NCI-H526 treated with DMSO at 0.1 percent for 48 hours (cell line): ENCODE data around the gene KIF26A.

Experiments
- DNase-seq: peaks from one replicate; lab custom pipeline; 2025; lab: John Stamatoyannopoulos, UW

The KIF26A gene

DNA sequence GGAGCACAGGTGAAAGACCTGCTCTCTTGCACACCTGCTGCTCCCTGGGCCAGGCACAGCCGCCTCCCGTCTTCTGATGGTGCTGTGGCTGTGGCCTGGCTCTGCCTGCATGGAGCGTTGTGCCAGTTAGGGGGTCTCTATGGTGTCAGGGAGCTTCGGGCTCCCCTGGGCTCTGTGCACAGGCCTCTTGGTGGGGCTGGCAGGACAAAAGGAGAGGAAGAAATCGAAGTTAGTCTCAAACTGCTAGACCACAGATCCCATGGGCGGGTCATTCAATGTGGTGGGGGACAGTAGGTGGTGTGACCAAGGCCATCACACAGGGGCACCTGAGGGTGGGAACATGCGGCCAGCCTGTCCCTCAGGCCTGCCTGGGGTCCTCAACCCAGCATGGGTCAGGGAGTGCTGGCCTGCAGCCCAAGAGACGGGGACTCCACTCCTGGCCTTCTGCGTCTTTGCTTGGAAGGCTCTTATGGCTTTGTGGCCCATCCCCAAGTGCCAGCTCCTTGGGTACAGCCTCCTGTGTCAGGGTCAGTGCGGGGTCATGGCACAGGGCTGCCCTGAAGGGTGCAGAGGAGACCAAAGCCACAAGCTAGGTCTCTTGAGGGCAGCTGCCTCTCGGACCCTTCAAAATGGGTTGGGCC lies 84.1 kb downstream of the KIF26A start:
- DNase-seq = no peak

DNA sequence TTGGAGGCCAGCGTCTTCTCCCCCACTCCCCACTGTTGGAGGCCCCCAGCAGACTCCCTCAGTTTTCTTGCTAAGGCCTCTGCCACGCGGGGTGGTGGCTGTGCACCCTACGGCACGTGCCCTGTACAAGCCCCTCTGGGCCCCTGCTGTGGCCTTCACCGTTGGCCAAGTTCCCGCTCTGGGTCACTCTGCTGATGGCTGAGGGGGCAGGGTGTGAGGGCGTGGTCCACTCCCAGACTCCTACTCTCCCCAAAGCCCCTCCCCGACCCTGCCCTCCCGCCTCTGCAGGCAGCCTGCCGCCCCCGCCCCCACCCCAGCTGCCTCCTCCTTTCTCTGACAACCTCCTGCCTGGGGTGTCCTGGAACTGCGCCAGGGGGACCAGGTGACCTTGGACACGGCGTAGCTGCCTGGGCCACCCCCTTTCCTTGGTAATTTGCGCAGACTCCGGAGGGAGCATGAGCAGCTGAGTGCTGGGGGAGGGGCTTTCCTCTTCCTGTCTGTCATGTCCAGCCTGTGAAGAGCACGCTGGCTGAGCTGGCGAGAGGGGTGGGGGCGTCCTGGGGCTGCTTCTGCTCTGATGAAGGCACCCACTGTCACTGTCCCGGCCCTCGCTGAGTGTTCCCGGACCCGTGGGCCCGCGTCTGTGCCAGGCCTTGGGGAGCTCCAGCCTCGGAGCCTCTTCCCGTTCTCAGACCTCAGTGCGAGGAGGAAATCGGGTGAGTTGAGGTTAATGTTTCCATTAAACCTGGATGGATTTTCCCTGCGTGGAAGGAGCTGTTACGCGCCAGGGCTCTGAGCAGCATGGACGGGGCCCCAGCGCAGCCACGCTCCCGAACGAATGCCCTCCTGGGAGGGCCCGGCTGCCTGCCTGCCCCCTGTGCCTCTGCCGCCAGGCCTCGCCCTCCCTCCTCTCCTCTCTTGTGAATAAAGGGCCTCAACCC lies 85.0 kb downstream of the KIF26A start:
- DNase-seq = no peak

DNA sequence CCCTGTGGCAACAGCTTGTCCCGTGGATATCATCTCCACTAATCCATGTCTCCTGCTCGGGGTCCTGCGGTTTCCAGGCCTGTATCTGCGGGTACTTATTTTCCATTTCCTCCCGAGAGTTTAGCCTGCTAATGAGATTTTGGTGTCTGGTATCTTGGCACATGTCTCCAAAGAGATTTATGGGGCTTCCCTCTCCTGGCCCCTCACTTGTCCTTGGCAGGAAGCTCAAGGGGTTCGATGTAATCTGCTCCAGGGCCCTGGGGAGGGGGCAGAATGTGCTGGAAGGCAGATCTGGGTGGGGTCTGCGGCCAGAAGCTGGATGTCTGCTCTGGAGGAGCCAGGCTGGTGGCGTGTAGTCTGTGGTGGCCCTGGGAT lies 85.7 kb downstream of the KIF26A start:
- no peak for DNase-seq

- peak; percentile 52 for DNase-seq
Measured at GRCh38 chr14:104224506-104225277, 86.3 kb downstream of the KIF26A start.

DNA sequence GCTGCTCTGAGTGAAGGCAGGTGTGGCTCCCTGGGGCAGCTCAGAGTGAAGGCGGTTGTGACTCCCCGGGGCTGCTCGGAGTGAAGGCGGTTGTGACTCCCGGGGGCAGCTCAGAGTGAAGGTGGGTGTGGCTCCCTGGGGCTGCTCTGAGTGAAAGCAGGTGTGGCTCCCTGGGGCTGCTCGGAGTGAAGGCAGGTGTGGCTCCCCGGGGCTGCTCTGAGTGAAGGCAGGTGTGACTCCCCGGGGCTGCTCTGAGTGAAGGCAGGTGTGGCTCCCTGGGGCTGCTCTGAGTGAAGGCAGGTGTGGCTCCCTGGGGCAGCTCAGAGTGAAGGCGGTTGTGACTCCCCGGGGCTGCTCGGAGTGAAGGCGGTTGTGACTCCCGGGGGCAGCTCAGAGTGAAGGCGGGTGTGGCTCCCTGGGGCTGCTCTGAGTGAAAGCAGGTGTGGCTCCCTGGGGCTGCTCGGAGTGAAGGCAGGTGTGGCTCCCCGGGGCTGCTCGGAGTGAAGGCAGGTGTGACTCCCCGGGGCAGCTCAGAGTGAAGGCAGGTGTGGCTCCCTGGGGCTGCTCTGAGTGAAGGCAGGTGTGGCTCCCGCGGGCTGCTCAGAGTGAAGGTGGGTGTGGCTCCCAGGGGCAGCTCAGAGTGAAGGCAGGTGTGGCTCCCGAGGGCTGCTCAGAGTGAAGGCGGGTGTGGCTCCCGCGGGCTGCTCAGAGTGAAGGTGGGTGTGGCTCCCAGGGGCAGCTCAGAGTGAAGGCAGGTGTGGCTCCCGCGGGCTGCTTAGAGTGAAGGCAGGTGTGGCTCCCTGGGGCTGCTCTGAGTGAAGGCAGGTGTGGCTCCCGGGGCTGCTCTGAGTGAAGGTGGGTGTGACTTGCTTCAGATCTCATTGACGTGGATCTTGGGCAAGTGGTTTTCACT lies 87.1 kb downstream of the KIF26A start:
- peak; percentile 91 for DNase-seq

GRCh38 chr14:104226421-104227383 lies 88.3 kb downstream of the KIF26A start:
- no peak for DNase-seq

DNA sequence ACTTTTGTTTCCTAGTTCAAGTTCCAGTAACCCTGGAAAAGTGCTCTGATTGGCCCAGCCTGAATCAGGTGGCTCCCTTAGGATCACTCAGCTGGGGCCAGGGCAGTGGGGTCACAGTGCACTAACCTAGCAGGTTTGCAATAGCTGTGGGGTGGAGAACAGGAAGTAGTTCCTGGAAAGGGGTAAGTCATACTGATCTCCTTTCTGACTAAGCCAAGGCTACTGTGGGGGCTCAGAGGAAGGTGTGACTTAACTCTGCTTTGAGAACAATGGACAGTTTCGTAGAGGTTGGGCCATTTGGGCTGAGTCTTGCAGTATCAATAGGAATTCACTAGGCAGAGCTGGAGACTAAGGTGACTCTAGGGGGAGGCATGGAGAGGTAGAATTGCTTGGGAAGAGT lies 89.4 kb downstream of the KIF26A start:
- DNase-seq = no peak

DNA sequence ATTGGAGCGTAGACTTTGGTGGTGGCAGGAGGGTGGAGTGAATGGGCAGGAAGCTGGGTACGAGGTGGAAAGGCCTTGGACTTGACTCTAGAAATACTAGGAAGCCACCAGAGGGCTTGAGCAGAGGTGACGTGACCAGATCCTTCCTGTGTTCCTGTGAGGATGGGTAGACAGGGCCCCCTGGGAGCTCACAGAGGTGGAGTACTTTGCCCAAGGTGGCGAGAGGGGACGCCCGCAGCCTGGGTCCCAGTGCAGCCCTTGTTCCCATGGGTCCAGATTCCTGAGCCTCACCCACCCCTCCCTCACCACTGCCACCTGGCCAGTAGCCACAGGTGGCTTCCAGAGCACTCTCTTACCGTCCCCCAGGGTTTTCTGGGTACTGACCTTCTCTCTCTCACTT lies 89.8 kb downstream of the KIF26A start:
- no peak for DNase-seq

- DNase-seq = no peak
Measured at GRCh38 chr14:104228716-104229533, 90.5 kb downstream of the KIF26A start.

DNA sequence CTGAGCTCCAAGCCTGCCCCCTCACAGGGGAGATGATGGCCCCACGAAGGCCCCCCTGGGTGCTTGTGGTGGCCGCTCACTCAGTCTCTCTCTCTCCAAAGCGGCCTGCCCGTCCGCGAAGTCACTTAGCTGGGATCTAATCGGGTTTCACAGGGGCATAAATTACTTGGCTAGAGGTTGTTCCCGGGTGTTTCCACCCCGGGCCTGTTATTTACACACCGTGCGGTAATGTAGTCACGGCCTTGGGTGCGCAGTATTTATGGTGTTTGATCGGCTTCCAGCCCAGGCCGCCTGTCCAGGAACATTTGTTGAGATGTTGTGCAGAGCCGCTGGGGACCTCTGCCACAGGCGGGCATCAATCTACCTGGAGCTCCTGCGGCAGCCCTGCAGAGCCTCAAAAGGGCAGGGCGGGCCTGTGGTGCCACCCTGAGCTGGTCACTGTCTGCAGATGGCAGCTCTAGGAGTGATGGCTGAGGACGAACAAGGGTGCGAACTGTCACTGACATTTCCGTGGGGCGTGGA lies 91.2 kb downstream of the KIF26A start:
- DNase-seq = no peak

DNA sequence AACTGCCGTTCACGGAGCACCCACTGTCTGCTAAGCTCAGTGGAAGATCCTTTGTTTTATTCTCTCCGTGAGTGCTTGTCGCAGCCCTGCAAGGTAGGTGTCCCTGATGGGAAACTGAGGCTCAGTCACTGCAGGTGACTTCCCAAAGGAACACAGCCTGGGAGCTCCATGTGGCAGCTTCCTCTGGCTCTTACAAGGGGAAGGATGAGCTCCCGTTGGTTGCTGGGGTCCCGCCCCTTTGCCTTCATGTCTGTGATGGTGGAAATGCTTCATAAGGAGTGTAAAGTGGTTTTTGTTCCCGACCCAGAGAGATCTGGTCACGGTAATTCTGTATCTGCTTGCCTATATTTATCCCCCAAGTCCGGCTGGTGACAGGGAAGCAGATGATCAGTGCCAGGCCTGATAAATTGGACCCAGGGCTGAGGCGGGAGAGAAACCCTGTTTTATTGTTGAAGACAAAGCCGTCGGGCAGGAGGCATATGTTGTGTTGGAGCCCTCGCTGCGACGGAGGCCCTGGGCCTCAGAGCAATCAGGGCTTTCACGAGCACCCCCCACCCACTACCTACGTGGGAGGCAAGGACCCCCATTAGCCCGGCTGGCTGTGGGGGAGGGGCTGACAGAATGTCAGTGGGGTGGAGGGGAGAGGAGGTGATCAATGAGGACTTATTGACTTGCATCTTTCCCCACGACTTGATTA lies 91.9 kb downstream of the KIF26A start:
- DNase-seq = no peak
